A549 treated with Mapracorat at 1 μM for 4 hours (cell line): Measurements from ENCODE around the gene SUSD1. TPM values are rescaled to one million over a fixed set of nuclear protein-coding genes. Genes with fewer than 3 reads are reported as not detected.

Source experiments
- total RNA-seq: library from RNA; stranded (reverse); fragments of 200-300 nt; extraction: Qiagen RNA extraction; gene quantifications from 5 replicates; pipeline ENCODE4 v1.2.3, GENCODE V29; 2022

SUSD1 gene
- total RNA-seq = 12.9 to 14.8 TPM (median 13.2 TPM) in 5 replicates

DNA sequence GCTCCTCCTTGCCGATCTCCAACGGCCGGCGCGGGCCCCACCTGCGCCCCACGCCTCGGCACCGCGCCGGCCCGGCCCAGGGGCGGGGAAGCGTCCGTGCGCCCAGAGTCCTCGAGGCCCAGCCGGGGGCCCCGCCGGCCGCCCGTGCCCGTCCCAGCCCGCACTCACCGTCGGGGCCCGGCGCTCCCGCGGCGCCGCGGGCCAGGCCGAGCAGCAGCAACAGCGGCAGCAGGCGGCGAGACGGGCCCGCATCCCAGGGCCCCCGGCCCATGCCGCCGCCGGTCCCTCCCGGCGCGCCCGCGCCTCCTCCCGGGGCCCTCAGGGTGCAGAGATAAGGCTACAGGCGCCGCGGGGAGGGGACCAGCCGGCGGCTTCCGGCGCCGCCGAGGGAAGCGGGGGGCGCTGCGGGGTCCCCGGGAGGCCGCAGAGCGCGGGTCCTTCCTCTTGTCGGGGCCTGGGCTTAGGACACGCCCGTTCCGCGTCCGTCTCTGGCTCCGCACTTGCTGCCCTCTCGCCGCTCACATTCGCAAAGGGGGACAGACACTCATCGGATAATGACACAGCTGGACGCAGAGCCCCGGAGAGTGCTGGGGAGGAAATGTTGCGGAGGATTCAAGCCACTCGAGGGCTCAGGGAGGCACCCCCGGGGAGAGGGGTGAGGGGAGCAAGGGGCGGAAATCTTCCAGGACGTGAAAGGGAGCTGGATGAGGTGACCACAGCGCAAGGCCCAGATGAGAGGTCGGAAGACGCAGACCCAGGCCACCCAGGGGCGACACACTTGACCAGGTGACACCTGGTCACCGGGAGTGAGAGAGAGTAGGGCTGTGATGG lies at the start of gene SUSD1:
Gene SUSD1, minus strand, starts transcription at position 333 of the 831 bp plus-strand sequence. Its CDS starts 62 bp downstream, at position 271.

Other genes starting within 250 kb of the SUSD1 start
- gene PTBP3, start 158.3 kb upstream of the SUSD1 start, total RNA-seq = 24.6 to 34.0 TPM (median 31.4 TPM) in 5 replicates
- gene HSDL2, start 204.8 kb upstream of the SUSD1 start, total RNA-seq = 22.9 to 27.3 TPM (median 25.3 TPM) in 5 replicates